HG02870 (cell line): Measurements from ENCODE around the gene SERINC1.
A peak's percentile ranks its signal among the peaks of the same experiment; 100 is the strongest.

Experiments used
- ATAC-seq: cut with Tn5 transposase; IDR thresholded peaks from one replicate; pipeline ENCODE4 v1.9.1; 2021; ENCODE audit warnings: mild to moderate bottlenecking, moderate library complexity; ENCODE audit not compliant: unreplicated experiment

Gene SERINC1

GRCh38 chr6:122399055-122399347 lies 72.6 kb downstream of the SERINC1 start:
- ATAC-seq: no peak

GRCh38 chr6:122394016-122394415 lies 77.6 kb downstream of the SERINC1 start:
- ATAC-seq: no peak

GRCh38 chr6:122393351-122393896 lies 78.2 kb downstream of the SERINC1 start:
- peak; percentile 93 for ATAC-seq
